Measurements from ENCODE around the gene FOXC1.

FOXC1 gene

DNA sequence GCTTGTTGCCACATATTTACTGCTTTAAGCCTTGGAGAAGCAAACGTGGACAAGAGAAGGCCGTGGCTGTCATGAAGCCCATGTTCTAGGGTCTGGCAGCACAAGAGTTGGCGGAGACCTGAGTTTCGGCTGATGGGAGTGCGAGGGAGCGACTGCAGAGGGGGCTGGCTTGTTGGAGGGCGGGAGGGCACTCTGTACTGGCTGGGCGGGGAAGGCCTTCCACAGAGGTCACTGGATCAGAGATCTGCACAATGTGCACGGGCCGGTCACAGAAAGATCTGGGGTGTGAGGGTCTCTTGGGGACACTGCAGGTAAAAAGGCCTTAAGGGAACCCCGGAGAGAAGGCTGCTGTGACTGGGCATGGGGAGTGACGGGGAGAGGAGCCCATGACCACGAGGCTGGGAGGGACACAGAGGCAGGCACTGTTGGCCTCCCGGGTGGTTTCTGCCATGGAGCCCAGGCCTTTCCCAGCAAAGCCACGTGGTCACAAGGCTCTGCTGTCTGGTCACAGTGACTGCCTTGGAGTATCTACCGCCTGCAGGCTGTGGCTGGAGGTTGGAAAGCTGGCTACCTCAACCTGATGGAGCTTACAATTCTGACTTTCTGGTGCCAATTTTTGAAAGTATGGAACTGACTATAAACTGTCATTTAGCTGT, 23.8 kb downstream of the FOXC1 start:
- POLR2A ChIA-PET = no interaction called here

GRCh38 chr6:1634081-1634480, 24.4 kb downstream of the FOXC1 start:
- ChIA-PET CTCF (interaction anchor here (1.7 kb wide), 1 partner anchor 470 kb away, joined by 6 read pairs; no protein-coding TSS in a partner anchor), POLR2A (no interaction called here)
- no peak overlapping the region for H3K4me3 ChIP-seq (ENCODE audit: low read depth, low read length)
- DNase-seq (ENCODE audit: low read depth, low spot score) = no peak
- TF ChIP-seq, protein P1, sequence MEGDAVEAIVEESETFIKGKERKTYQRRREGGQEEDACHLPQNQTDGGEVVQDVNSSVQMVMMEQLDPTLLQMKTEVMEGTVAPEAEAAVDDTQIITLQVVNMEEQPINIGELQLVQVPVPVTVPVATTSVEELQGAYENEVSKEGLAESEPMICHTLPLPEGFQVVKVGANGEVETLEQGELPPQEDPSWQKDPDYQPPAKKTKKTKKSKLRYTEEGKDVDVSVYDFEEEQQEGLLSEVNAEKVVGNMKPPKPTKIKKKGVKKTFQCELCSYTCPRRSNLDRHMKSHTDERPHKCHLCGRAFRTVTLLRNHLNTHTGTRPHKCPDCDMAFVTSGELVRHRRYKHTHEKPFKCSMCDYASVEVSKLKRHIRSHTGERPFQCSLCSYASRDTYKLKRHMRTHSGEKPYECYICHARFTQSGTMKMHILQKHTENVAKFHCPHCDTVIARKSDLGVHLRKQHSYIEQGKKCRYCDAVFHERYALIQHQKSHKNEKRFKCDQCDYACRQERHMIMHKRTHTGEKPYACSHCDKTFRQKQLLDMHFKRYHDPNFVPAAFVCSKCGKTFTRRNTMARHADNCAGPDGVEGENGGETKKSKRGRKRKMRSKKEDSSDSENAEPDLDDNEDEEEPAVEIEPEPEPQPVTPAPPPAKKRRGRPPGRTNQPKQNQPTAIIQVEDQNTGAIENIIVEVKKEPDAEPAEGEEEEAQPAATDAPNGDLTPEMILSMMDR (IDR thresholded peaks at IDR 0.05; ENCODE audit: insufficient read depth, low read length, missing control alignments) = no peak

More for the DNA sequence above, 23.8 kb downstream of the FOXC1 start:
- no peak overlapping the region for H3K4me3 ChIP-seq (ENCODE audit: low read depth, low read length)
- no peak for DNase-seq (ENCODE audit: low read depth, low spot score)
- CTCF ChIA-PET = interaction anchor here (1.7 kb wide), 1 partner anchor 471 kb away, joined by 6 read pairs; no protein-coding TSS in a partner anchor
- TF ChIP-seq, protein P1 (IDR thresholded peaks at IDR 0.05; ENCODE audit: insufficient read depth, low read length, missing control alignments) = no peak

GRCh38 chr6:1635305-1636010, 25.7 kb downstream of the FOXC1 start:
- no peak overlapping the region for H3K4me3 ChIP-seq (ENCODE audit: low read depth, low read length)
- ChIA-PET CTCF (no interaction called here), POLR2A (no interaction called here)
- no peak for DNase-seq (ENCODE audit: low read depth, low spot score)
- TF ChIP-seq, protein P1 (IDR thresholded peaks at IDR 0.05; ENCODE audit: insufficient read depth, low read length, missing control alignments) = no peak

GRCh38 chr6:1636272-1636825, 26.6 kb downstream of the FOXC1 start:
- DNase-seq (ENCODE audit: low read depth, low spot score) = no peak
- H3K4me3 ChIP-seq (ENCODE audit: low read depth, low read length) = no peak overlapping the region
- TF ChIP-seq, protein P1 (IDR thresholded peaks at IDR 0.05; ENCODE audit: insufficient read depth, low read length, missing control alignments) = no peak
- CTCF ChIA-PET = no interaction called here
- POLR2A ChIA-PET = no interaction called here

- ChIA-PET CTCF (no interaction called here), POLR2A (no interaction called here)
- no peak overlapping the region for H3K4me3 ChIP-seq (ENCODE audit: low read depth, low read length)
- no peak for DNase-seq (ENCODE audit: low read depth, low spot score)
- TF ChIP-seq, protein P1 (IDR thresholded peaks at IDR 0.05; ENCODE audit: insufficient read depth, low read length, missing control alignments) = no peak
These were observed 27.5 kb downstream of the FOXC1 start for GRCh38 chr6:1636971-1637871.
